Skeletal muscle cell (primary cell): ENCODE measurements around the gene CUX1.
A peak's percentile ranks its signal among the peaks of the same experiment; 100 is the strongest.
"Not testable (repeated sequence)": the region's sequence is repeated elsewhere in the genome, so short reads cannot be mapped to it uniquely, and the experiment has no call there.

Experiments used
- DNase-seq: peaks from one replicate; pipeline ENCODE4 v3.0.0-alpha.2; 2010; ENCODE audit warnings: low read depth
- H3K4me3 ChIP-seq: 2 replicates; pipeline ENCODE4 v1.5.1; 2011; ENCODE audit warnings: low read depth, mild to moderate bottlenecking, control low read depth, low read length, moderate library complexity

The CUX1 gene

DNA sequence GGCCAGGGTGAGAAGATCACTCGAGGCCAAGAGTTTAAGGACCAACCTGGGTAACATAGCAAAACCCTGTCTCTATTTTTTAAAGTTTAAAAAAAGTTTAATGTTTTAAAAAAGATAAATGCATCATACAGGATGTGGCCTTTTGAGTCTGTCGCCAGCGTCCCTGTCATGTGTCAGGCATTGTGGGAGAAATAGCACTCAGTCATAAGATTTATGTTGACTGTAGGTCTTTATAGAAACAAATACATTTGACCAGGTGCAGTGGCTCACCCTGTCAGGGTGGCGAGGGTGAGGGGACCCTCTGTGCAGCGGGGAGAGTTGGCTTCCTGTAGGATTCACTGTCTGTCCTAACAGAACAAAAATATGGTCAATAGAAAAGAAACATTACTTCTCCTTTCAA is 405.8 kb downstream of the CUX1 start:
- DNase-seq = no peak
- H3K4me3 ChIP-seq = no peak overlapping the region

DNA sequence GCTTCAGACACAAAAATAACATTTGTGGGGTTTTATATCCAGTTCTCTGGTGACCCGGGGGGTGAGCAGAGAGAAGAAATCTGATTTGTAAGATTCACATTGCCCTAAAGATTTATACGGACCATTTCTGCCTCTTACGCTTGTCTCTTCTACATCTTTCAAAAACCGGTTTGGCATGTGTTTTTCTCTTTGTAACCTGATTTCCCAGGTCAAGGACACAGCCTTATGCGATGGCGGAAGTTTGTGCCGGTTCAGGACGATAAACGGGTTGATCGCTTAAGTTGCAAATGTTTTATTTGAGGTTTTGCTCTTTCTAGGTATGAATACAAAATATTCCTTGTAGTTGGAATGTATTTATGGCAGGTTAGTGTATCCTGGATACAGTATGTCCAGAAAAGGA is 407.6 kb downstream of the CUX1 start:
- H3K4me3 ChIP-seq = no peak overlapping the region
- DNase-seq = no peak

DNA sequence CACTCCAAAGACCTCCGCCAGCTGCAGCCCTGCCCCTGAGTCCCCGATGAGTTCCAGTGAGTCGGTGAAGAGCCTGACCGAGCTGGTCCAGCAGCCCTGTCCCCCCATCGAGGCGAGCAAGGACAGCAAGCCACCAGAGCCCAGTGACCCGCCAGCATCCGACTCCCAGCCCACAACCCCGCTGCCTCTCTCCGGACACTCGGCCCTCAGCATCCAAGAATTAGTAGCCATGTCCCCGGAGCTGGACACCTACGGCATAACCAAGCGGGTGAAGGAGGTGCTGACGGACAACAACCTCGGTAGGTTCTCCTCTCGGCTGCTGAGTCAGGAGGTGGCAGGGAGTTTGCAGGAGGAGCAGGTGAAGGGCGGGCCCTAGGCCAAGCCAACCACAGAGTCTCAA is 409.9 kb downstream of the CUX1 start:
- no peak for DNase-seq
- no peak overlapping the region for H3K4me3 ChIP-seq

DNA sequence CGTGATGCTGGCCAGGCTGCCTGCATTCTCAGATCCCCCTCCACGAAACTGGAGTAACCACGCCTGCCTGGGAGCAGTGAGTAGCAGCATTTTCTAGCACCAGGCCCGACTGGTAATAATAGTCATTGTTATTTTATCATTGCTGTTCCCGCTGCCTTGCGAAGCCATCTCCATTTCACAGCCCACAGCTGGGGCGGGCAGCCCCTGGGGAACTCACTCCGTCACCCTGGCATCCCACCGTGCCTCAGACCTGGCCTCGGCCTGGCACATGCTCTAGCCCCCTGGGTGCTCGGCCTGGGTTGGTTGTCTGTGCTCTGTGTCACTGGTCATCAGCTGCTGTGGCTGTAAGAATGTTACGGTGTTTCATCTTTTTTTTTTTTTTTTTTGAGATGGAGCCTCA is 411.5 kb downstream of the CUX1 start:
- H3K4me3 ChIP-seq = no peak overlapping the region
- no peak for DNase-seq

DNA sequence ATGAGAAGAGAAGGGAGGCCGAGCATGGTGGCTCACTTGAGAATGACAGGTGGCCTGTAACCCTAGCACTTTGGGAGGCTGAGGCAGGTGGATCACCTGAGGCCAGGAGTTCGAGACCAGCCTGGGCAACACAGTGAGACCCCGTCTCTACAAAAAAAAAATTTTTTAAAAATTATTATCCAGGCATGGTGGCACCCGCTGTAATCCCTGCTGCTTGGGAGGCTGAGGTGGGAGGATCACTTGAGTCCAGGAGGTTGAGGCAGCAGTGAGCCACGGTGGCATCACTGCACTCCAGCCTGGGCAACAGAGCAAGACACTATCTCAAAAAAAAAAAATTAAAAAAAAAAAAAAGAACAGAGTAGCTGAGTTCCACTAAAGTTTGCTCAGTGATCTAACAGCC is 412.7 kb downstream of the CUX1 start:
- H3K4me3 ChIP-seq, DNase-seq: not testable (repeated sequence)

DNA sequence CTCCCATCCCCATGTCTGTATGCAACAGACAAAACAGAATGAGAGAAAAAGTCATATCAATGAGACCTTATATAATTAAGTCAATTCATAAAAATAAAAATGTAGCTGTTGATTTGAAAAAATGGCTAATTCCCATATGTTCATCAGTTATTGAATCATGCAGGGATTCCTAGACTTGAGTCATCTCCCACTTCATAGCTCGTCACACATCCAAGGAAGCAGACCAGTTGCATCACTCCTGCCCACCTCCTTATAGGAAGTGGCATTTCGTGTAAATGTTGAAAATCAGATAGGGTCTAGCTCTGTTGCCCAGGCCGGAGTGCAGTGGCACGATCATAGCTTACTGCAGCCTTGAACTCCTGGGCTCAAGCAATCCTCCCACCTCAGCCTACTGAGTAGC is 413.2 kb downstream of the CUX1 start:
- H3K4me3 ChIP-seq = no peak overlapping the region
- peak; percentile 13 for DNase-seq

DNA sequence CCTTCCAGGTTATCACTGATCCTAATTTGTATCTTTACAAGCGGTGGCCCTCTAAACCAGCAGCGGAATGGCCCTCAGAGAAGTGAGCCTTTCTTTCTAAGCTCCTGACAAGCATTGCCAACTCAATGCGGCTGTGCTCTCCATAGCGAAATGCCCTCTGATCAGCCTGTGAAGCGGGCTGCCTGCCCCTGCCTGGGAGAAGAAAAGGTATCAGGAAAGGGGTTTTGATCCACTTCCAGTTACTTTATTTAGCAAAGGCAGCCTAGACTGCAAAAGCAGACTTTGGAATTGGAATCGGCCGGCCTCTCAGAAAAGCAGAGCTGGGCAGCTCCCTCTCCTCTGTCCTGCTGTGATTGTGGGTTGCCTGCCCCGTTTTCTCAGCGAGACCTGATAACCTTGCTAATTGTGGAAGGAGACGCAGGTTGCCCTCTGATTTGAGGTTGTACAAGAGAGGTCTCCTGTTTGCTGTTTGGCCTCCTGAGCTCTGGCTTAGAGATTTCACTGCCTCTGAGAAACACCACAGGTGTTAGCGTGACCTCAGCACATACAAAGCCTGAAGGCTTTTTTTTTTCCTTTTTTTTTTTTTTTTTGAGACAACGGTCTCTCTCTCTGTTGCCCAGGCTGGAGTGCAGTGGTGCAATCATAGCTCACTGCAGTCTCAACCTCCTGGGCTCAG is 415.3 kb downstream of the CUX1 start:
- no peak overlapping the region for H3K4me3 ChIP-seq
- DNase-seq = no peak

DNA sequence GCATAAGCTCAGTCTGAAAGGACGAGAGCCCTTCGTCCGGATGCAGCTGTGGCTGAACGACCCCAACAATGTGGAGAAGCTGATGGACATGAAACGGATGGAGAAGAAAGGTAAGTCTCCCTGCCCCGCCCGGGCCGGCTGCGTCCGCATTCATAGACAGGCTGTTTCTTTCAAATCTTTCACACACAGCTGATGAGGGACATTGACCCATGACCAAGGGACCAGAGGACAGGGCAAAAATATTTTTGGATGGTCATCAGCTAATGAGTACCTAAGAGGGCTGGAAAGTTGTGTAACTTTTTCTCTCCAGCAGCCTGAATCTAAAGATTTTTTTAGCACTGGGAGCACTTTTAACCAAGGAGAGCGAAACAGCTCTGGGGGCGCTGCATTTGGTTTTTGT is 416.7 kb downstream of the CUX1 start:
- no peak overlapping the region for H3K4me3 ChIP-seq
- DNase-seq = no peak

DNA sequence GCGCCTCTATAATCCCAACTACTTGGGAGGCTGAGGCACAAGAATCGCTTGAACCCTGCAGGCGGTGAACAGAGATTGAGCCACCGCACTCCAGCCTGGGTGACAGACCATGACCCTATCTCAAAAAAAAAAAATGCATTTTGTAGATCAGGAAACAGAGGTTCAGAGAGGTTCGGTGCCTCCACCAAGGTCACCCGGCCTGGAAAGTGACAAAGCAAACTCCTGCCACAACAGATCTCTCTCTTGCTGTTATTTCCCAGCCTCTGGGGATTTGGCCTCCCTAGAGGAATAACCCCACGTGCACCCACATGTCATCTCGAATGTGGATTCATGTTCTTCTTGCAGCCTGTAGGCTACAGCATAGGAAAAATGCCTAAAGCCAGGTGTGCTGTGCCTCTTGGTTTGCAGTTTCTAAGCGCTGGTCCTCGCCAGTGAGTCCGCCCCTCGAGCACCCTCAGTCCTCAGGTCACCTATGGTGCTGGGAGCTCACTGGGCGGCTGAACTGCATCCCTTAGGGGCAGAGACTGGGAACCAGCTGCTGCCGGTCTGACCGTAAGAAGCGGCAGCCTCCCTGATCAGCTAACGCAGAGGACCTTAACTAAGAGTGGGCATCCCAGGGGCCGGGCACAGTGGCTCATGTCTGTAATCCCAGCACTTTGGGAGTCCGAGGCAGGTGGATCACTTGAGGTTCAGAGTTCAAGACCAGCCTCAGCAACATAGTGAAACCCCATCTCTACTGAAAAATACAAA is 417.6 kb downstream of the CUX1 start:
- no peak overlapping the region for H3K4me3 ChIP-seq
- DNase-seq = no peak

DNA sequence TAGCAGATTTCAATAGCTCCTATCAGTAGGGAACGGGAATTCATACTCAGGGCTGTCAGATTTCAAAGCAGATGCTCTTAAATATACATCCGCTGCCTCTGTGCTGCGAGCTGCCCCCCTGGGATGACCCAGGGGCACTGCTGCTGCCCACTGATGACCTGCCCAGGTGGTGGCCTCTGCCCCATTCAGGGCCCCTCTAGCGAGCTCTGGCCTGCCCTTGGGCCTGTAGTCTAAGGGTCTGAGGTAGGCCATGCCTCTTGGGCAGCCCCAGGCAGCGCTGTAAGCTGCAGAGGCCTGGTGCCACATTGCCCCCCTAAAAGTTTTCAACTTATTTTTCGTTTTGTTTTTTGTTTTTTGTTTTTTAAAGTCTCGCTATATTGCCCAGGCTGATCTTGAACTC is 418.7 kb downstream of the CUX1 start:
- H3K4me3 ChIP-seq = no peak overlapping the region
- DNase-seq = no peak

DNA sequence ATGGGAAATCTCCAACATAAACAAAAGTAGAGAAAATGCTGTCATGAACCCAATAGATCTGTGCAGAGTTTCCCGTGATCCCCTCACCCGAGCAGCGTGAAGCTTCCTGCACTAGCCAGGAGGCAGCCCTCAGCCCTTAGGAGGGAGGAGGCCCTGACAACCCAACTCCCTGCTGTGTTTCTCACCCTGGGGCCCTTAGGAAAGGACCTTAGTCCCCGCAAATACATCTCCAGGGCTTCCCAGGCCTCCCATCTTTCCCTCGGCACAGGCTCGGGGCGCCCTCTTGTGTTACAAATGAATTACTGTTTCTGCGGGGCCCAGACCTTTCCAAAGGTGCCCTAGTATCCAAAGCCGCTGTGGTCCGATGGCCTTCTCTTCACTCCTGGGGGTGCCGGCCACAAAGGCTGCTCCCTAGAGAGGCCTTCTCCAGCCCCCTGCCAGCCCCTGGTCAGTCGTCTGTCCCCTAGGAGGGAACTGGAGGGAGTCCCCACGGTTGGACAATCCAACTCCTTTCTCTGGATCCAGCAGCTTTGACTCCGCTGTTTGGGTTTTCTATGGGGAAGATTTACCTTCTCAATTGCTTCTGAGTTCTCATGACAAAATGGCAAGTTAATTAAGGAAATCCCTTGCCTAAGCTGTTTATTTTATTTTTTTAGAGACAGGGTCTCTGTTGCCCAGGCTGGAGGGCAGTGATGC is 419.3 kb downstream of the CUX1 start:
- DNase-seq = no peak
- H3K4me3 ChIP-seq = no peak overlapping the region

DNA sequence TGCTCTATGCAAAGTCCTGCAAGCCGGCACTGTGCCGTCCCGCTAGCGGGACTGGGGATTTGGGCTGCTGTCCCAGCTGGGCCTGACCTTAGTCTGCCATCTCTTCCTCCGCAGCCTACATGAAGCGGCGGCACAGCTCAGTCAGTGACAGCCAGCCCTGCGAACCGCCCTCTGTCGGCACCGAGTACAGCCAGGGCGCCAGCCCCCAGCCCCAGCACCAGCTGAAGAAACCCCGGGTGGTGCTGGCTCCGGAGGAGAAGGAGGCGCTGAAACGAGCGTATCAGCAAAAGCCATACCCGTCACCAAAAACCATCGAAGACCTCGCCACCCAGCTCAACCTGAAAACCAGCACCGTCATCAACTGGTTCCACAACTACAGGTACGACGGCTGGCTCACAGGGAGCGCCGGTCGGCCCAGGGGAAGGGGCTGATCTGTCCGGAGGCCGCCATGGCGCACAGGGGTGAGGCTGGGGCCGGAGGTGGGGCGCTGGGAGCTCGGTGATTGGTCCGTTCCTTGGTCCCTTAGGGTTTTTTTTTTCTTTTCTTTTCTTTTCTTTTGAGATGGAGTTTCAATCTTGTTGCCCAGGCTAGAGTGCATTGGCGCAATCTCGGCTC is 421.9 kb downstream of the CUX1 start:
- no peak for DNase-seq
- H3K4me3 ChIP-seq = no peak overlapping the region

DNA sequence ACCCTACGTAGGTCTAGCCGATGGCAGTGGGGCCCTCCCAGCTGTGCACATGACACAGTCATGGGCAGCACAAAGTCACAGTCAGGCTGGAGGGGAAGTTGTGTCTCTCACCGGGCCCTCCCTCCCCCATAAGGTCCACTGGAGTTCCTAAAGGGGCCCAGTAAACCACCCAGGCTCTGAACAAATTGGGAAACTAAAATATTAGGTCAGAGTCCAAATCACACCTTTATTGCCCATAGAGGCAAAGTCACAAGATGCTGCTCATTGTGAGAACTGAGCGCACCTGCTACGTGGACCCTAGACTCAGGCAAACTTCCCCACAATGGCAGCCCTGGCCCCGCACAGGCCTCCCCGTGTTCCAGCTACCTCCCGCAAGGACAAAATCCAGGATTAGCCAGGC is 424.0 kb downstream of the CUX1 start:
- no peak overlapping the region for H3K4me3 ChIP-seq
- DNase-seq = no peak

DNA sequence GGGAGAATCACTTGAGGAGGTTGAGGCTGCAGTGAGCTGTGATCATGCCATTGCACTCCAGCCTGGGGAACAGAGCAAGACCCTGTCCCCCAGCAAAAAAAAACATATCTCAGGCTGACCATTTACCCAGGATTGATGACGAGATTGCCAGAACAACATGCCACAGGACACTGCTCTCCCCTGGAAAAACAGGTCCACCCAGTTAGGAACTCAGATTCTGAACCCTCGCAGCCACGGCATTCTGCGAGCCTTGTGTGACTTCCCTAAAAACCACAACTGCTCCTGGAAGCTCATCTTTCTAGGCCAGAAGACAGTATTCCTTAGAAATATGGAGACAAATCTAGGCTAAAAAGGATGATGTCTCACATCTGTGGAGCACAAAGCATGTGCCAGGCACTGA is 427.2 kb downstream of the CUX1 start:
- H3K4me3 ChIP-seq = no peak overlapping the region
- no peak for DNase-seq

DNA sequence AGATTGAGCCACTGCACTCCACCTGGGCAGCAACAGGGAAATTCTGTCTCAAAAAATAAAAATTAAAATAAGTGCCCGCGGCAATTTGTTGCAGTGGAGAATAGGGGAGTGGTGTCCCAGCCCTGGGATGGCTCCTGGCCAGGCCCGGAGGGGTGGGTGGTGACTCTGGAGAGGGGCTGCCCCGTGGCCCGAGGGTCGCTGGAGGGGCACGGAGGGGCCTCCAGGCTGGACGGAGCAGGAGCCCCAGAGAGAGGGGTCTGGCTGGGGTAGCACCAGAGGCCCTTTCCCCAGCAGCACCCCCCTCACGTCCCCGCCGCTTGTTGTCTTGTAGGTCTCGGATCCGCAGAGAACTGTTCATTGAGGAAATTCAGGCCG is 430.6 kb downstream of the CUX1 start:
- no peak for DNase-seq
- H3K4me3 ChIP-seq = no peak overlapping the region

DNA sequence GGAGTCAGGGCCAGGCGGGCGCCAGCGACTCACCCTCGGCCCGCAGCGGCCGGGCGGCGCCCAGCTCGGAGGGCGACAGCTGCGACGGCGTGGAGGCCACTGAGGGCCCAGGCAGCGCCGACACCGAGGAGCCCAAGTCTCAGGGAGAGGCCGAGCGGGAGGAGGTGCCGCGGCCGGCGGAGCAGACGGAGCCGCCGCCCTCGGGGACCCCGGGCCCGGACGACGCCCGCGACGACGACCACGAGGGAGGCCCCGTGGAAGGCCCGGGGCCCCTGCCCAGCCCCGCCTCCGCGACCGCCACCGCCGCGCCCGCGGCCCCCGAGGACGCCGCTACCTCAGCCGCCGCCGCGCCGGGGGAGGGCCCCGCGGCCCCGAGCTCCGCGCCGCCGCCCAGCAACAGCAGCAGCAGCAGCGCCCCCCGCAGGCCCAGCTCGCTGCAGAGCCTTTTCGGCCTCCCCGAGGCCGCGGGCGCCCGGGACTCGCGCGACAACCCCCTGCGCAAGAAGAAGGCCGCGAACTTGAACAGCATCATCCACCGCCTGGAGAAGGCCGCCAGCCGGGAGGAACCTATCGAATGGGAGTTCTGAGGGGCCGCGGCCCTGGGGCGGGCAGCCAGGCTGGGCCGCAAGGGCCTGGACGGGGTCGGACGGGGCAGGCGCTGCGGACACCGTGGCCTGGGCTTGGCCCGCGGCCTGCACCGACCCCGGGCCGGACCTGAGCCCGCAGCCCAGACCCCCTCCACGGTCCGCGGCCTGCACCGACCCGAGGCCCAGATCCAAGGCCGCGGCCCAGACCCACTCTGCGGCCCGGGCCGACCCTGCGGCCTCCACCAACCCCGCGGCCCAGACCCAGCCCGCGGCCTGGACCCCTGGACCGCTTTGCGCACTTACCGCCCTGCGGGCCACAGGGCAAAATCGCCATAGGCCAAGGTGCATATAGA is 431.3 kb downstream of the CUX1 start:
- DNase-seq = no peak
- H3K4me3 ChIP-seq = no peak overlapping the region

DNA sequence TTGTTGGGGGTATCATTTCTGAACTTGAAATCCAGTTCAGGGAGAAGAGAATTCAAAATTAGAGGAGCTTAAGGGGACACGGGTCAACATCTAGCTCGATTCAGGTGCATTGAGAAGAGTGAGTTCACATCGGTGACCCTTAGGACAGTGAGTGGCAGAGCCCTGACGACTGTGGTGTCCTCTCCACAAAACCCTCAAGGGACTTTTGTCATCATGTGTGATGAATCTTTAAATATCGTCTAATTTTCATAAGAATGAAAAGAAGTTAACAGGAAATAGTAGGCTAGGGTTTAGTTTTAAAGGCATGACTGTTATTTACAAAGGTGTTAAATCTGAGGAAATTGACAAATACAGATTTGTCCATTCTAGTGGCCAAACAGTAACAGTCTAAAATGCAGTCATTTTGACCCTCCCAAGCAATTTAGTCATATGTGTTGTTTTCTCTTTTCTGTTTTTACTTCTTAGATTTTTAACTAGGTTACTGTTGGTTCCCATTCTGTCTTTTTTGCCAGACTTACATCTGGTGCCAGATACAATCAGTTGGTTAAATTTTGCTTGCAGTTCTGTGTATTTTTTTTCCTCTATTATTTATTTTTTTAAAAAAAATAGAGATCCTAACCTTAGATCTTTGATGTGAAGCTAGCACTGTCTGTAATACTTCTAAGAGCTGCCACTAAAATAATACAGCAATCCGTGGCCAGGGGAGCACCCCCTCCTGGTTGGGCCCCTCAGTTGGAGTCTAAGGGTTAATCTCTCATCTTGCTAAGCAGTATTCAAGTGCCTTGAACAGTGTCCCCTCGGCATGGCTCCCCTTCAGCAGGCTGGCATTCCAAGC is 434.3 kb downstream of the CUX1 start:
- no peak for DNase-seq
- no peak overlapping the region for H3K4me3 ChIP-seq

DNA sequence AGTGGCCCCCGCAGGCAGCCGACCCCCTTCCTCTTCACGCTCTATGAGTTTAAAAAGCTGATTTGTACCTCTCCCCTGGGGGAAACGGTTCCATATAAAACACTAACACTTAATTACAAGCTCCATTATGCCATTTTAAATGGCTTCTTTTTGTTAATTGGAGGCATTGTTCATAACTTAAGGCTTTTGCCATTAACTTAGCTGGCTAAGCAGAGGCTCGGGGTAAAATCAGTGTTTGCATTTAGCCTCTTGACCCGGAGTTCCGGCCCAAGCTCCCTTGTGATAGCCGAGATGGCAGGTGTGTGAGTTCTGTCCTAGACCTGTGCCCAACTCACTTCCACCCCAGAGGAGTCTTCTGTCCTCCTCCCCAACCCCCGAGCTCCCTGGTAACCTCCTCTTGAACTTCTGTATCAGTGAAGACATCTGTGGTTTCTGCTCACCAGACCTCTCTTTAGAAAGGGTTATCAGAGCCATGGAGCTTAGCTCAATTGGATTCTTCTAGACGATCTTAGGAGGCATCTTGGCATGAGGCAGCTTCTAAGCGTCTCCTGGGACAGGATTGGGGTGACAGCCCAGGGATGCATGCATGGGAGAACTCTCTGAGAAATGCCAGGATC is 435.0 kb downstream of the CUX1 start:
- H3K4me3 ChIP-seq = no peak overlapping the region
- DNase-seq = no peak
